HL-60 (cell line): ENCODE data around the gene TMEM255B.
A peak's percentile ranks its signal among the peaks of the same experiment; 100 is the strongest.

Experiments
- DNase-seq, 2 experiments: peaks; one replicate each; pipeline ENCODE4 v3.0.0-alpha.2; 2010 to 2020; ENCODE audit warnings: low read depth in 1 of 2, low spot score in 1 of 2
- H3K27ac ChIP-seq: fragments of 250-450 bp; sonication (Bioruptor Pico); replicated peaks from 2 replicates; pipeline ENCODE4 v1.5.1; 2020; ENCODE audit warnings: mild to moderate bottlenecking, moderate library complexity
- H3K27me3 ChIP-seq: fragments of 250-450 bp; sonication (Bioruptor Pico); 2 replicates; pipeline ENCODE4 v1.5.1; 2021; ENCODE audit warnings: mild to moderate bottlenecking, moderate library complexity; ENCODE audit not compliant: insufficient read depth, poor library complexity, severe bottlenecking
- H3K4me3 ChIP-seq: replicated peaks from 2 replicates; pipeline ENCODE4 v1.5.1; 2011; ENCODE audit warnings: mild to moderate bottlenecking, control low read depth, low read length; ENCODE audit not compliant: insufficient read depth
- CTCF ChIP-seq: IDR thresholded peaks from one replicate; pipeline ENCODE4 v1.5.1; 2011; ENCODE audit warnings: low read length, control low read depth, inconsistent platforms; ENCODE audit not compliant: insufficient read depth
- GABPA ChIP-seq: IDR thresholded peaks from 2 replicates; pipeline ENCODE4 v1.6.1; 2012; ENCODE audit warnings: low read depth
- POLR2AphosphoS5 ChIP-seq: IDR thresholded peaks from 2 replicates; pipeline ENCODE4 v1.6.1; 2012; ENCODE audit warnings: low read depth
- REST ChIP-seq: IDR thresholded peaks from 2 replicates; pipeline ENCODE4 v1.6.1; 2012; ENCODE audit warnings: low read depth; ENCODE audit not compliant: insufficient replicate concordance
- SPI1 ChIP-seq: IDR thresholded peaks from 2 replicates; pipeline ENCODE4 v1.6.1; 2012; ENCODE audit warnings: low read depth, mild to moderate bottlenecking, borderline replicate concordance

Gene TMEM255B

GRCh38 chr13:113800576-113800926, 41.5 kb downstream of the TMEM255B start:
- no peaks in the 10 kb centered on the region for H3K27me3 ChIP-seq
- no peak overlapping the region for H3K27ac ChIP-seq
- DNase-seq, result no peak
- H3K4me3 ChIP-seq, result no peak overlapping the region
- TF ChIP-seq POLR2AphosphoS5 (no peak), CTCF (no peak), SPI1 (no peak), REST (no peak), GABPA (no peak)

DNA sequence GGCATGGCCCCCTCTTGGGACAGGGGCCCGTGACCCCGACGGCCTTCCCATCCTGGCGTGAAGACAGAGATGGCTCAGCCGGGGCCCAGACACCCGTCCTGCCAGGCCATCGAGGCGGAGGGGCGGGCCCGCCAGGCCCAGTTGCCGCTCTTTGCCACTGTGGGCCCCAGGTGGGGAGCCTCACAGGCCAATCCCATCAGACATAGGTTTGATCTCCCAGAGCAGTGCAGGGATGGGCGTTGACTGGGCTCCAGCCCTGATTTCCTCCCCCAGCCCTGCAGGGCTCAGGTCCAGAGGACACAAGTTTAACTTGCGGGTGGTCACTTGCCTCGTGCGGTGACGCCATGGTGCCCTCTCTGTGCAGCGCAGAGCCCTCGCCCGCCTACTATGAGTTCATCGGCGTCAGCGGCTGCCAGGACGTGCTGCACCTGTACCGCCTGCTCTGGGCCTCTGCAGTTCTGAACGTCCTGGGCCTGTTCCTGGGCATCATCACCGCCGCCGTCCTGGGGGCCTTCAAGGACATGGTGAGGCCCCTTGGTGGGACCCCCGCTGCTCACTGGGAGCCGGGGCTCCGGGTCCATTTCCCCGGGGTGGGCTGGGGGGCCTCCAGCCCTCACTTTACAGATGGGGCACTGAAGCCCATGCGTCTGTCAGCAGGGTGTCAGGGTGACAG, 42.4 kb downstream of the TMEM255B start:
- TF ChIP-seq CTCF (no peak), REST (no peak), SPI1 (no peak), POLR2AphosphoS5 (no peak), GABPA (no peak)
- H3K27ac ChIP-seq, result no peak overlapping the region

GRCh38 chr13:113802090-113802531, 43.1 kb downstream of the TMEM255B start:
- no peak overlapping the region for H3K27ac ChIP-seq
- H3K4me3 ChIP-seq, result no peak overlapping the region
- peak in 1 of 2 experiments; percentile 48 for DNase-seq
- no peaks in the 10 kb centered on the region for H3K27me3 ChIP-seq
- TF ChIP-seq POLR2AphosphoS5 (no peak), REST (no peak), SPI1 (no peak), CTCF (no peak), GABPA (no peak)

More for the DNA sequence above, 42.4 kb downstream of the TMEM255B start:
- Histone ChIP-seq H3K4me3 (no peak overlapping the region), H3K27me3 (no peaks in the 10 kb centered on the region)
- no peak for DNase-seq
